Body of pancreas (tissue), 4 donors: ENCODE measurements around the gene GSG1L. TPM values are rescaled to one million over a fixed set of nuclear protein-coding genes. Genes with fewer than 3 reads are reported as not detected.

ENCODE experiments used
- ATAC-seq: fragments of 150-250 bp; one replicate; pipeline ENCODE4 v1.9.1; 2016
- DNase-seq, 4 donors: peaks; one replicate each; pipeline ENCODE4 v3.0.0-alpha.2; 2019
- H3K27ac ChIP-seq, 4 donors: fragments of 200-600 bp; sonication (generic); 1 replicate in 3 of 4; 2 replicates in 1 of 4; pipeline versions ENCODE4 v1.5.1 to v1.6.1; 2016 to 2019; ENCODE audit warnings: mild to moderate bottlenecking in 1 of 4, mixed read lengths in 1 of 4, moderate library complexity in 1 of 4
- H3K27me3 ChIP-seq, 2 donors: fragments of 200-600 bp; sonication (generic); one replicate each; pipeline ENCODE4 v1.6.0; 2016; ENCODE audit warnings: mild to moderate bottlenecking in 1 of 2
- H3K36me3 ChIP-seq, 2 donors: fragments of 200-600 bp; sonication (generic); replicated peaks in 1 of 2; 2 replicates each; pipeline ENCODE4 v1.5.1; 2016; ENCODE audit warnings: low read depth in 2 of 2; ENCODE audit not compliant: insufficient read depth in 1 of 2
- H3K4me1 ChIP-seq: fragments of 200-600 bp; sonication (generic); one replicate; pipeline ENCODE4 v1.6.0; 2016
- H3K4me3 ChIP-seq, 2 donors: fragments of 200-600 bp; sonication (generic); 1 replicate in 1 of 2; 2 replicates in 1 of 2; pipeline ENCODE4 v1.5.1; 2016 to 2019
- H3K9me3 ChIP-seq, 3 donors: fragments of 200-600 bp; sonication (generic); 1 replicate in 2 of 3; 2 replicates in 1 of 3; pipeline ENCODE4 v1.5.1; 2016
- POLR2A ChIP-seq, 3 donors: fragments of 450-650 bp; IDR thresholded peaks; one replicate each; pipeline ENCODE4 v1.6.1; 2016; ENCODE audit warnings: antibody characterized with exemption in 3 of 3, mild to moderate bottlenecking in 2 of 3
- WGBS, 2 donors: methylation state at CpG; one replicate each; pipeline ENCODE4 v1.1.5; 2017; 5-methylcytosine and 5-hydroxymethylcytosine counted together
- intact Hi-C: fragments of 100-400 bp; cut with DNase I; formaldehyde crosslinking; loops from one replicate; pipeline ENCODE4 v1.15.1; 2023
- total RNA-seq, 2 donors: library from RNA; depleted of rRNA; stranded (reverse); fragments of >200 nt; gene quantifications; one replicate each; pipeline ENCODE4 v1.1.0, GENCODE V29; 2016
- TF ChIP-seq, protein P1 (sequence below), 7 experiments: fragments of 450-650 bp in 4 of 7; fragments of 200-600 bp in 3 of 7; sonication (generic) in 3 of 7; IDR thresholded peaks; one replicate each; pipeline ENCODE4 v1.5.1; 2016 to 2019; ENCODE audit warnings: antibody characterized with exemption in 7 of 7

Gene GSG1L
- total RNA-seq, 2 donors from 2014 or later: not detected

DNA sequence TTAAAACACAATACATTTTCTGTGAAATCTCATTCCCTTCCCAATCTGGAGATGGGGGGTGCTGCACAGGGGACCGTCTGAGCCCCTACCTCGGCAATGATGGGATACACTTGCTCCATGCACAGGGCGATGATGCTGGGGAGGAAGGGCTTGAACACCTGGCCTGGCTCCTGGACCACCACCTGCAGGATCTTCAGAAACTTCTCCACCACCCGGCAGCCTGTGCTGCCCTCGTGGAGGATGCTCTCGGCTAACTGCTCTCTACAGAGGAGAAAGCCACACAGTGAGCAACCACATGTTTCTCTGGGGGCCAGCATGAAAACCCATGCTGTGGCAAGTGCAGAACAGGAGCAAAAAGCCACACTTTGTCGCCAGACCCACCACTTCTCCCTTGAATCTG, 42.4 kb upstream of the GSG1L start:
- ATAC-seq (no peak), DNase-seq (no peak)
- 82 to 94% methylated on average over 7 of the region's 7 CpGs for WGBS, 2 donors
- Histone ChIP-seq H3K4me1 (no peaks in the 10 kb centered on the region), H3K27ac (no peak overlapping the region), H3K36me3 (peaks cover 13 to 54% of the 10 kb centered on the region in 2 donors), H3K27me3 (no peaks in the 10 kb centered on the region), H3K4me3 (no peak overlapping the region), H3K9me3 (no peaks in the 10 kb centered on the region)
- TF ChIP-seq, protein P1, sequence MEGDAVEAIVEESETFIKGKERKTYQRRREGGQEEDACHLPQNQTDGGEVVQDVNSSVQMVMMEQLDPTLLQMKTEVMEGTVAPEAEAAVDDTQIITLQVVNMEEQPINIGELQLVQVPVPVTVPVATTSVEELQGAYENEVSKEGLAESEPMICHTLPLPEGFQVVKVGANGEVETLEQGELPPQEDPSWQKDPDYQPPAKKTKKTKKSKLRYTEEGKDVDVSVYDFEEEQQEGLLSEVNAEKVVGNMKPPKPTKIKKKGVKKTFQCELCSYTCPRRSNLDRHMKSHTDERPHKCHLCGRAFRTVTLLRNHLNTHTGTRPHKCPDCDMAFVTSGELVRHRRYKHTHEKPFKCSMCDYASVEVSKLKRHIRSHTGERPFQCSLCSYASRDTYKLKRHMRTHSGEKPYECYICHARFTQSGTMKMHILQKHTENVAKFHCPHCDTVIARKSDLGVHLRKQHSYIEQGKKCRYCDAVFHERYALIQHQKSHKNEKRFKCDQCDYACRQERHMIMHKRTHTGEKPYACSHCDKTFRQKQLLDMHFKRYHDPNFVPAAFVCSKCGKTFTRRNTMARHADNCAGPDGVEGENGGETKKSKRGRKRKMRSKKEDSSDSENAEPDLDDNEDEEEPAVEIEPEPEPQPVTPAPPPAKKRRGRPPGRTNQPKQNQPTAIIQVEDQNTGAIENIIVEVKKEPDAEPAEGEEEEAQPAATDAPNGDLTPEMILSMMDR (IDR thresholded peaks at IDR 0.05): no peak
- no peak for TF ChIP-seq POLR2A (IDR thresholded peaks at IDR 0.05)
- intact Hi-C loops: no loop called here

DNA sequence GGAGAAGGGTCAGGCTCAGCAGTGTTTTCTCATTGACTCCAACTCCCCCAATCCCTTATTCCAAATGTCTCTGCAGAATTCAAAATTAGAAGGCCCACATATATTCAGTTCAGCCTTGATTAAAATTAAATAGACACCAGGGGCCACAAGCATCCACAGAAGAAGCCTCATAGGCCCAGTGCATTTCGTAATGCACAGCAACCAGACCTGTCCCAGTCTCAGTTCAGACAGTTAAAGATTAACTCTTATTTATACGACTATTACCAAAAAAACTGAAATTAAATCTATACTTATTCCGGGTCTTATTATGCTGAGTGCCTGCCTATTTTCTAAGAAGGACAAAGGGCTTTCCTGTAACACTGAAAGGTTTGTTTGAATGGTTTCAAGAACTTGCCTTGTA, 41.8 kb upstream of the GSG1L start:
- ATAC-seq: no peak
- peaks cover 13 to 55% of the 10 kb centered on the region in 2 donors for H3K36me3 ChIP-seq
- intact Hi-C loops: no loop called here
- no peaks in the 10 kb centered on the region for H3K9me3 ChIP-seq
- H3K27ac ChIP-seq: no peak overlapping the region
- WGBS, 2 donors: 50 to 51% methylated on average over 3 of the region's 3 CpGs
- H3K4me3 ChIP-seq: no peak overlapping the region
- no peak for TF ChIP-seq POLR2A (IDR thresholded peaks at IDR 0.05)
- TF ChIP-seq, protein P1 (IDR thresholded peaks at IDR 0.05): no peak
- no peaks in the 10 kb centered on the region for H3K4me1 ChIP-seq
- H3K27me3 ChIP-seq: no peaks in the 10 kb centered on the region
- DNase-seq: no peak

DNA sequence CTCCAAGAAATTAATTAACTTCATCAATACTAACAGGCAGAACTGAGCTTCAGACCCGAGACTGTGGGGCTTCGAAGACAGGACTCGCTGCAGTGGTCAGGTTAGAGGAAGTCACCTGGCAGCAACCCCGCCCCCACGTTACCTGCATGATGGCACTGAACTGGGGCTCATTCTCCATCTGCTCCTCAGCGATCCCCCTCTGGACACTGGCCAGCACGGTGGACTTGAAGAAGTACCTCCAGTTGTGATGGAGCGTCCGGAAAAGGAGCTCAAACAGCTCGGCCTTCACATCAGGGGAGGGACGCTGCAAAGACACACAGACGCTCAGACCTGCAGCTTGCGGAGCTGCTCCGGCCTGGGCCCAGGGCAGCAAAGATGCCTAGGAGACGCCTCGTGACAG, 40.9 kb upstream of the GSG1L start:
- no peak overlapping the region for H3K27ac ChIP-seq
- no peaks in the 10 kb centered on the region for H3K27me3 ChIP-seq
- no peak for DNase-seq
- peaks cover 18 to 55% of the 10 kb centered on the region in 2 donors for H3K36me3 ChIP-seq
- intact Hi-C loops: no loop called here
- TF ChIP-seq POLR2A (IDR thresholded peaks at IDR 0.05): no peak
- TF ChIP-seq, protein P1 (IDR thresholded peaks at IDR 0.05): no peak
- 93 to 98% methylated on average over 16 of the region's 16 CpGs for WGBS, 2 donors
- no peaks in the 10 kb centered on the region for H3K4me1 ChIP-seq
- no peak overlapping the region for H3K4me3 ChIP-seq
- no peaks in the 10 kb centered on the region for H3K9me3 ChIP-seq
- no peak for ATAC-seq

DNA sequence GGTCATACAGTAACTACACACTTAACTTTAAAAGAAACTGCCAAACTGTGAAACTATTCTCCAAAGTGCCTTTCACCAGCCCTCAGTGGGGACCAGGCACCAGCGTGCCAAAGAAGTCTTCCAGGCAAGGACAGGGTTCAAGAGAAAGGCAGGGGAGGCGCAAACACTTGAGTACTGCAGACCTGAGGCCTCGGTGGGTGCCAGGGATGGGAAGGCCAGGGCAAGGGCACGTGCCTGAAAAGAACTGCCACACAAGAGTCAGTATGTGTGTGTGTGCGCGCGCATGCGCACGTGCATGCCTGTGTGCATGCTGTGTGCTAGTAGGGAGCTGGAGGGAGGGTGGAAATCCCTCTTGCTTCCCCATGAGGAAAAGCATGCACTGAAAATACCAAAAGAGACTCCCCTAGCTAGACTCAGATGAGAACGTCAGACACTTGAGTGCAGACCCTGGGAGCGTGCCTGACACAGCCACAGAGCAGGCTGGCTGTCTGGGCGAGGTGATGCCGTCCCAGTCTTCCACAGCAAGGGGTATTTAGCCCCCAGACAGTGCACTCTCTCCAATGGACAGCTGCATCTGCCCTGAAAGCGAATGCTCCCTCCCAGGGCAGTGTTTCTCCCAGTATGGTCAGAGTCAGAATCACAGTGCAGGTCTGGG, 40.1 kb upstream of the GSG1L start:
- H3K9me3 ChIP-seq: no peaks in the 10 kb centered on the region
- H3K36me3 ChIP-seq: peaks cover 21 to 55% of the 10 kb centered on the region in 2 donors
- ATAC-seq (no peak), DNase-seq (no peak)
- H3K4me3 ChIP-seq: no peak overlapping the region
- H3K27ac ChIP-seq: no peak overlapping the region
- no peaks in the 10 kb centered on the region for H3K4me1 ChIP-seq
- TF ChIP-seq, protein P1 (IDR thresholded peaks at IDR 0.05): no peak
- TF ChIP-seq POLR2A (IDR thresholded peaks at IDR 0.05): no peak
- H3K27me3 ChIP-seq: no peaks in the 10 kb centered on the region
- WGBS, 2 donors: 95 to 97% methylated on average over 14 of the region's 14 CpGs
- intact Hi-C loops: no loop called here

DNA sequence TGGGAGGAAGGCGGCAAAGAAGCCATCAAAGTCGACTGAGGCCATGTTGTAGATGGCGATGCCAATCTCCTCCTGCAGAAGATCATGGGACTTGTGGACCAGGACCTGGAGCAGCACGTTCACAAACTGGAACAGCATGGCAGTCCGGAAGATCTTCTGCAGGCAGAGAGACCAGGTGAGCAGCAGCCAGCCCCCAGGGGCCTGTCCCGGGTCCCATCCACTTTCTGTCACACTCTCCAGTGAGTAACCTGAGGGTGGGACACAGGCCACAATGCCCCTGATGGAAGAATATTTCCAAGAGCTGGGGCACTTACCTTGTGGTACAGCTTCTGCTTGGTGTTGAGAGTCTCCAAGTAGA, 38.0 kb upstream of the GSG1L start:
- WGBS, 2 donors: 97 to 98% methylated on average over 6 of the region's 6 CpGs
- intact Hi-C loops: no loop called here
- peaks cover 21 to 45% of the 10 kb centered on the region in 2 donors for H3K36me3 ChIP-seq
- H3K27ac ChIP-seq: no peak overlapping the region
- no peaks in the 10 kb centered on the region for H3K4me1 ChIP-seq
- DNase-seq (no peak), ATAC-seq (no peak)
- H3K27me3 ChIP-seq: no peaks in the 10 kb centered on the region
- no peak for TF ChIP-seq POLR2A (IDR thresholded peaks at IDR 0.05)
- TF ChIP-seq, protein P1 (IDR thresholded peaks at IDR 0.05): no peak
- H3K9me3 ChIP-seq: no peaks in the 10 kb centered on the region
- H3K4me3 ChIP-seq: no peak overlapping the region
